Measurements from ENCODE around the gene TIAM1.

TIAM1 gene

GRCh38 chr21:31360717-31361116 lies 16.7 kb upstream of the TIAM1 start:
- no peak overlapping the region for H3K9ac ChIP-seq (ENCODE audit: low read depth, low read length)
- H3K27ac ChIP-seq (ENCODE audit: low read length) = no peak overlapping the region
- ATAC-seq (ENCODE audit: insufficient read depth, low read depth) (no peak), DNase-seq (no peak)
- H3K4me3 ChIP-seq (ENCODE audit: low read depth in 1 of 2, low read length in 2 of 2) = no peak overlapping the region
- H3K9me3 ChIP-seq (ENCODE audit: insufficient read depth, low read length, severe bottlenecking) = no peaks in the 10 kb centered on the region
- peaks cover 47% of the 10 kb centered on the region for H3K4me1 ChIP-seq (ENCODE audit: insufficient read depth, low read length)
- TF ChIP-seq CTCF (IDR thresholded peaks at IDR 0.05; ENCODE audit: borderline replicate concordance, extremely low read depth, low read length, poor library complexity, severe bottlenecking) (no peak), EZH2 (IDR thresholded peaks at IDR 0.05; ENCODE audit: borderline replicate concordance, low read depth, low read length, severe bottlenecking) (no peak)
- no peak overlapping the region for H3K4me2 ChIP-seq (ENCODE audit: insufficient read depth, low read length)
- H3K27me3 ChIP-seq (ENCODE audit: insufficient read depth, low read length, poor library complexity) = no peaks in the 10 kb centered on the region
- H4K20me1 ChIP-seq (ENCODE audit: insufficient read depth, low read length) = peaks cover 24% of the 10 kb centered on the region; the same call in 1 of the 2 replicates
- peaks cover 2% of the 10 kb centered on the region for H3K79me2 ChIP-seq (ENCODE audit: insufficient read depth, low read length)
- H3K36me3 ChIP-seq (ENCODE audit: insufficient read depth, low read length) = no peaks in the 10 kb centered on the region
- H2AFZ ChIP-seq (ENCODE audit: low read depth, low read length) = no peak overlapping the region

DNA sequence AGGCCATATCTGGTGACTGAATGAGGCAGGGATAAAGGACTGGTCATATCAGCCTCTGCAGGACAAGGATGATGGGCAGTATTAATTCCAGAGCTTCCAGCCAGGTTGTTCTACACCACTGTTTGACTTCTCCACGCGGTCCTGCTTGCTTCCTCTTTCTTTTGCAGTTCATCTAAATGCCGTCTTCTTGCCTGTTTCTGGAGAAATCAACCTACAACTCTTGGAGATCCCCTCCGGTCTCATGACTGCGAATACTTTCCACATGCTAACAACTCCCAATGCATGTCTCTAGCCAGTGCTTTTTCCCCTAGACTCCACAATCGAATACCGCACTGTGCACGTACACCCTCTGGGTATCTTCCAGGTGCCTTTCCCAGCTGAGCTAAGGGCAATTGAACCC lies 14.1 kb upstream of the TIAM1 start:
- no peak for DNase-seq

GRCh38 chr21:31356440-31356839 lies 12.4 kb upstream of the TIAM1 start:
- Histone ChIP-seq H3K9ac (ENCODE audit: low read depth, low read length) (no peak overlapping the region), H4K20me1 (ENCODE audit: insufficient read depth, low read length) (peaks cover 26% of the 10 kb centered on the region; the same call in 1 of the 2 replicates), H3K36me3 (ENCODE audit: insufficient read depth, low read length) (no peaks in the 10 kb centered on the region), H3K27ac (ENCODE audit: low read length) (no peak overlapping the region), H3K4me3 (ENCODE audit: low read depth in 1 of 2, low read length in 2 of 2) (no peak overlapping the region), H3K27me3 (ENCODE audit: insufficient read depth, low read length, poor library complexity) (no peaks in the 10 kb centered on the region), H2AFZ (ENCODE audit: low read depth, low read length) (no peak overlapping the region), H3K4me2 (ENCODE audit: insufficient read depth, low read length) (no peak overlapping the region), H3K9me3 (ENCODE audit: insufficient read depth, low read length, severe bottlenecking) (no peaks in the 10 kb centered on the region), H3K79me2 (ENCODE audit: insufficient read depth, low read length) (peaks cover 3% of the 10 kb centered on the region), H3K4me1 (ENCODE audit: insufficient read depth, low read length) (peaks cover 34% of the 10 kb centered on the region)
- no peak for ATAC-seq (ENCODE audit: insufficient read depth, low read depth)
- DNase-seq = no peak
- TF ChIP-seq CTCF (IDR thresholded peaks at IDR 0.05; ENCODE audit: borderline replicate concordance, extremely low read depth, low read length, poor library complexity, severe bottlenecking) (no peak), EZH2 (IDR thresholded peaks at IDR 0.05; ENCODE audit: borderline replicate concordance, low read depth, low read length, severe bottlenecking) (no peak)

More for the DNA sequence above, 14.1 kb upstream of the TIAM1 start:
- Histone ChIP-seq H2AFZ (ENCODE audit: low read depth, low read length) (no peak overlapping the region), H3K9ac (ENCODE audit: low read depth, low read length) (no peak overlapping the region), H3K4me3 (ENCODE audit: low read depth in 1 of 2, low read length in 2 of 2) (no peak overlapping the region), H3K27me3 (ENCODE audit: insufficient read depth, low read length, poor library complexity) (no peaks in the 10 kb centered on the region), H3K36me3 (ENCODE audit: insufficient read depth, low read length) (no peaks in the 10 kb centered on the region), H3K27ac (ENCODE audit: low read length) (no peak overlapping the region), H3K4me1 (ENCODE audit: insufficient read depth, low read length) (peaks cover 42% of the 10 kb centered on the region), H3K79me2 (ENCODE audit: insufficient read depth, low read length) (peaks cover 2% of the 10 kb centered on the region), H4K20me1 (ENCODE audit: insufficient read depth, low read length) (peaks cover 26% of the 10 kb centered on the region; the same call in 1 of the 2 replicates), H3K9me3 (ENCODE audit: insufficient read depth, low read length, severe bottlenecking) (no peaks in the 10 kb centered on the region), H3K4me2 (ENCODE audit: insufficient read depth, low read length) (no peak overlapping the region)
- TF ChIP-seq CTCF (IDR thresholded peaks at IDR 0.05; ENCODE audit: borderline replicate concordance, extremely low read depth, low read length, poor library complexity, severe bottlenecking) (no peak), EZH2 (IDR thresholded peaks at IDR 0.05; ENCODE audit: borderline replicate concordance, low read depth, low read length, severe bottlenecking) (no peak)
- ATAC-seq (ENCODE audit: insufficient read depth, low read depth) = no peak

Measured in DND-41 (cell line).